H54 (cell line): ENCODE results near the gene SLC12A7.
"Not testable (repeated sequence)": the region's sequence is repeated elsewhere in the genome, so short reads cannot be mapped to it uniquely, and the experiment has no call there.

ENCODE experiments used
- DNase-seq: peaks from one replicate; pipeline ENCODE4 v3.0.0; 2011; ENCODE audit warnings: low spot score, mixed read lengths; ENCODE audit not compliant: insufficient read length
- FAIRE-seq: peaks from 3 replicates; lab custom pipeline; 2011; peaks lifted over from hg19 to GRCh38; lab: Jason Lieb, UNC
- POLR2A ChIP-seq: IDR thresholded peaks from 2 replicates; pipeline ENCODE4 v1.6.1; 2011; ENCODE audit warnings: low read depth, mild to moderate bottlenecking, low read length

Gene SLC12A7

GRCh38 chr5:1083823-1084605, 27.8 kb downstream of the SLC12A7 start:
- TF ChIP-seq POLR2A = no peak
- no peak for FAIRE-seq
- DNase-seq = no peak

GRCh38 chr5:1083026-1083425, 28.8 kb downstream of the SLC12A7 start:
- not testable (repeated sequence) for FAIRE-seq, DNase-seq

- FAIRE-seq (no peak), DNase-seq (no peak)
- TF ChIP-seq POLR2A = no peak
These were observed 30.3 kb downstream of the SLC12A7 start for GRCh38 chr5:1081519-1081918.

GRCh38 chr5:1080432-1080831, 31.4 kb downstream of the SLC12A7 start:
- no peak for TF ChIP-seq POLR2A
- FAIRE-seq (no peak), DNase-seq (no peak)

- FAIRE-seq (no peak), DNase-seq (no peak)
- TF ChIP-seq POLR2A = no peak
These were observed 31.9 kb downstream of the SLC12A7 start for GRCh38 chr5:1079961-1080360.

- DNase-seq (no peak), FAIRE-seq (no peak)
- TF ChIP-seq POLR2A = no peak
These were observed 32.4 kb downstream of the SLC12A7 start for GRCh38 chr5:1079486-1079885.

- FAIRE-seq (no peak), DNase-seq (no peak)
- no peak for TF ChIP-seq POLR2A
These were observed 33.0 kb downstream of the SLC12A7 start for GRCh38 chr5:1078851-1079250.

- FAIRE-seq (no peak), DNase-seq (no peak)
- no peak for TF ChIP-seq POLR2A
These were observed 33.7 kb downstream of the SLC12A7 start for GRCh38 chr5:1078206-1078605.

- DNase-seq (no peak), FAIRE-seq (no peak)
- TF ChIP-seq POLR2A = no peak
These were observed 34.3 kb downstream of the SLC12A7 start for GRCh38 chr5:1077491-1078020.

- DNase-seq = no peak
- TF ChIP-seq POLR2A = no peak
- FAIRE-seq = no peak
These were observed 34.8 kb downstream of the SLC12A7 start for GRCh38 chr5:1077026-1077425.

- DNase-seq = no peak
- FAIRE-seq = no peak
- no peak for TF ChIP-seq POLR2A
These were observed 35.5 kb downstream of the SLC12A7 start for GRCh38 chr5:1076406-1076805.

GRCh38 chr5:1075931-1076330, 35.9 kb downstream of the SLC12A7 start:
- FAIRE-seq = no peak
- no peak for DNase-seq

GRCh38 chr5:1075555-1075881, 36.3 kb downstream of the SLC12A7 start:
- no peak for TF ChIP-seq POLR2A
- DNase-seq (no peak), FAIRE-seq (no peak)

More at GRCh38 chr5:1075931-1076330, 35.9 kb downstream of the SLC12A7 start:
- no peak for TF ChIP-seq POLR2A

- DNase-seq (no peak), FAIRE-seq (no peak)
- no peak for TF ChIP-seq POLR2A
These were observed 36.9 kb downstream of the SLC12A7 start for GRCh38 chr5:1074816-1075554.

- no peak for TF ChIP-seq POLR2A
- FAIRE-seq (no peak), DNase-seq (no peak)
These were observed 37.6 kb downstream of the SLC12A7 start for GRCh38 chr5:1074226-1074625.
